Measurements from ENCODE around the gene LEPR.
A peak's percentile ranks its signal among the peaks of the same experiment; 100 is the strongest.

The LEPR gene

GRCh38 chr1:65425697-65426096, 5.2 kb downstream of the LEPR start:
- H3K4me3 ChIP-seq (replicated peaks in 1 of 2; ENCODE audit: low read depth in 2 of 2, low read length in 2 of 2), result no peak overlapping the region
- TF ChIP-seq, protein P1, sequence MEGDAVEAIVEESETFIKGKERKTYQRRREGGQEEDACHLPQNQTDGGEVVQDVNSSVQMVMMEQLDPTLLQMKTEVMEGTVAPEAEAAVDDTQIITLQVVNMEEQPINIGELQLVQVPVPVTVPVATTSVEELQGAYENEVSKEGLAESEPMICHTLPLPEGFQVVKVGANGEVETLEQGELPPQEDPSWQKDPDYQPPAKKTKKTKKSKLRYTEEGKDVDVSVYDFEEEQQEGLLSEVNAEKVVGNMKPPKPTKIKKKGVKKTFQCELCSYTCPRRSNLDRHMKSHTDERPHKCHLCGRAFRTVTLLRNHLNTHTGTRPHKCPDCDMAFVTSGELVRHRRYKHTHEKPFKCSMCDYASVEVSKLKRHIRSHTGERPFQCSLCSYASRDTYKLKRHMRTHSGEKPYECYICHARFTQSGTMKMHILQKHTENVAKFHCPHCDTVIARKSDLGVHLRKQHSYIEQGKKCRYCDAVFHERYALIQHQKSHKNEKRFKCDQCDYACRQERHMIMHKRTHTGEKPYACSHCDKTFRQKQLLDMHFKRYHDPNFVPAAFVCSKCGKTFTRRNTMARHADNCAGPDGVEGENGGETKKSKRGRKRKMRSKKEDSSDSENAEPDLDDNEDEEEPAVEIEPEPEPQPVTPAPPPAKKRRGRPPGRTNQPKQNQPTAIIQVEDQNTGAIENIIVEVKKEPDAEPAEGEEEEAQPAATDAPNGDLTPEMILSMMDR (IDR thresholded peaks at IDR 0.05; ENCODE audit: low read depth, low read length), result no peak
- peak; percentile 88 to 98 for DNase-seq (ENCODE audit: low read depth in 2 of 2)

DNA sequence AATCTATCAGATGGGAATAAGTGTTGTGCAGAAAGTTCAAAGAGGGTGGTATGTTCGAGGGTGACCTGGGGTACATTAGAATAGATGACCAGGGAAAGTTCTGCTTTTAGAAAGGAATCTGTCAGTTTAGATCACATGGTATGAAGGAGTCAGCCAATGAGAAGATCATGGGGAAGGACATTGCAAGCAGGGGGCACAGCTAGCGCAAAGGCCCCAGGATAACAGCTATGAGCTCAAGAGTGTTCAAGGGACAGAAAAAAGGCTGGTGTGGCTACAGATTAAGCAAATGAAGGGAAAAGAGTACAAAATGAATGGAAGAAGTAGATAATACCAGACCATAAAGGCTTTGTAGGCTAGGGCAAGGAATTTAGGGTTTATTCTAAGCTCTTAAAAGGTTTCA, 8.6 kb downstream of the LEPR start:
- TF ChIP-seq, protein P1 (IDR thresholded peaks at IDR 0.05; ENCODE audit: low read depth, low read length), result no peak
- H3K4me3 ChIP-seq (replicated peaks in 1 of 2; ENCODE audit: low read depth in 2 of 2, low read length in 2 of 2), result no peak overlapping the region
- no peak for DNase-seq (ENCODE audit: low read depth in 2 of 2)

DNA sequence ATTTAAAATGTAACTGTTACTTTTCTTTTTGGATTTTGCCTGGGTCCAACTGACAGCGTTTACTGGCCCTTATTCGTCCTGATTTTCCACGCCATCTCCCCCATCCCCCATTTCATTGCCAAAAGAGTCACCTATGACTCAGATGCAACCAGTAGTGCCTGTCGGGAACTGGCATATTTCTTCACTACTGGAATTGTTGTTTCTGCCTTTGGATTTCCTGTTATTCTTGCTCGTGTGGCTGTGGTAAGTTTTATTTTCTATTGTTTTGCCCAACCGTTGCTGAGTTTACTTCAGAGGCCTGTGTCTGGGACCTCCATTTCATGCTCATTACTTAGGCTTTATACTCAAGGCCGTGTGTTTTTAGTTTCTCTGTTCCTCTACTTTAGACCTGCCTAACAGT, 9.3 kb downstream of the LEPR start:
- TF ChIP-seq, protein P1 (IDR thresholded peaks at IDR 0.05; ENCODE audit: low read depth, low read length), result no peak
- peak; percentile 94 to 96 for DNase-seq (ENCODE audit: low read depth in 2 of 2)
- peak overlapping the region in 1 of 2 donors; percentile 2 for H3K4me3 ChIP-seq (replicated peaks in 1 of 2; ENCODE audit: low read depth in 2 of 2, low read length in 2 of 2)

DNA sequence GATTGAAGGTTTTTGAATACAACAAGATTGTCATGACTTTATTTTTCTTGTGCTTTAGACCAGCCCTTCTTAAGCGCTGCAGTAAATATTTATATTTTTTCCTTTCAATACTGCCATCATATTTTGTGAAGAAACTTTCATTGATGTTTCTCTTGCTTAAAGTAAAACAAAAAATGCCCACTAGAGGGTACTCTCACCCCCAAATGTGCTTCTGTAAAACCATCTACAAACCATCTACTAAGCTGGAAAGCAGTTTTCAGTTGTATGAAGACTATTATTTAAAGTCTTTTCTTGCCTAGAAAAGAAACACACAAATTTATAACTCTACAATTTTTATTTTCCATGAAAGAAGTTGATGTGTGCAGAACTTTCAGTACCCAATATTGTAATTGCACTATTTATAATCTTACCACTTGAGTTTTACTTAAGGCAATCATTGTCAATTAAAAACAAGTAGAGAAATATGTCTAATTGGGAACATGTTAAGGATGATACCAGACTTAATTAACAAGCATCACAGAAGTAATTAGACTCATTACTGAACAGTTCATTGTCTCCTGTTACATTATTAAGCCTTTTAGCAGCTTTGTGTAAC, 10.7 kb downstream of the LEPR start:
- TF ChIP-seq, protein P1 (IDR thresholded peaks at IDR 0.05; ENCODE audit: low read depth, low read length), result peak; percentile 61
- DNase-seq (ENCODE audit: low read depth in 2 of 2), result peak; percentile 78 to 82
- H3K4me3 ChIP-seq (replicated peaks in 1 of 2; ENCODE audit: low read depth in 2 of 2, low read length in 2 of 2), result no peak overlapping the region

- H3K4me3 ChIP-seq (replicated peaks in 1 of 2; ENCODE audit: low read depth in 2 of 2, low read length in 2 of 2), result no peak overlapping the region
- DNase-seq (ENCODE audit: low read depth in 2 of 2), result no peak
- TF ChIP-seq, protein P1 (IDR thresholded peaks at IDR 0.05; ENCODE audit: low read depth, low read length), result no peak
Observed at GRCh38 chr1:65432918-65433317, 12.4 kb downstream of the LEPR start.

DNA sequence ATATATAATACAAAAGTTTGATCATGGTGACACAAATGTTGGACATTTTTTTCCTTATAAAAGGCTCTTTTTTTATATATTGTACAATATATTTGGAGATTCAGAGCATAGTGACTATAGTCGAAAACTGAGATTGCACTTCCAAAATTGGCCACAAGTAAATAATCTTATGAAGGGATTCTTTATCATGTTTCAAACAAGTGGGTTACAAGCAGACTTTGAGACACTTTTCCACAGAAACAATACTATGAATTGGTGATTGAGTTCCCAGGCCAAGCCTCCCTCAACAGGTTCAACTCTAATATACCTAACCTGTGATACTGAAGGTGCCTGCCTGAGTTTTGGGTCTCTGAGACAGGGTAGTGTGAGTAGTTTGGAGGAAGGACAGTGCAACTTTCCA, 13.8 kb downstream of the LEPR start:
- no peak for DNase-seq (ENCODE audit: low read depth in 2 of 2)
- TF ChIP-seq, protein P1 (IDR thresholded peaks at IDR 0.05; ENCODE audit: low read depth, low read length), result no peak
- no peak overlapping the region for H3K4me3 ChIP-seq (replicated peaks in 1 of 2; ENCODE audit: low read depth in 2 of 2, low read length in 2 of 2)

- TF ChIP-seq, protein P1 (IDR thresholded peaks at IDR 0.05; ENCODE audit: low read depth, low read length), result no peak
- no peak overlapping the region for H3K4me3 ChIP-seq (replicated peaks in 1 of 2; ENCODE audit: low read depth in 2 of 2, low read length in 2 of 2)
- no peak for DNase-seq (ENCODE audit: low read depth in 2 of 2)
Observed at GRCh38 chr1:65434760-65435159, 14.3 kb downstream of the LEPR start.
